Stimulated activated CD4-positive, alpha-beta T cell treated with anti-CD3 and anti-CD28 coated beads, TNF-alpha, amount 100 ng/mL, for 48 hours (primary cell): Measurements from ENCODE around the gene PARP4.
"Not testable (repeated sequence)": the region's sequence is repeated elsewhere in the genome, so short reads cannot be mapped to it uniquely, and the experiment has no call there.

ENCODE experiments used
- DNase-seq, 3 donors: peaks; one replicate each; pipeline ENCODE4 v3.0.0-alpha.2; 2020; ENCODE audit warnings: low read depth in 3 of 3

The PARP4 gene

GRCh38 chr13:24506283-24506682 is 6.3 kb downstream of the PARP4 start:
- not testable (repeated sequence) for DNase-seq

- no peak for DNase-seq
These were observed 6.8 kb downstream of the PARP4 start for GRCh38 chr13:24505756-24506155.

DNA sequence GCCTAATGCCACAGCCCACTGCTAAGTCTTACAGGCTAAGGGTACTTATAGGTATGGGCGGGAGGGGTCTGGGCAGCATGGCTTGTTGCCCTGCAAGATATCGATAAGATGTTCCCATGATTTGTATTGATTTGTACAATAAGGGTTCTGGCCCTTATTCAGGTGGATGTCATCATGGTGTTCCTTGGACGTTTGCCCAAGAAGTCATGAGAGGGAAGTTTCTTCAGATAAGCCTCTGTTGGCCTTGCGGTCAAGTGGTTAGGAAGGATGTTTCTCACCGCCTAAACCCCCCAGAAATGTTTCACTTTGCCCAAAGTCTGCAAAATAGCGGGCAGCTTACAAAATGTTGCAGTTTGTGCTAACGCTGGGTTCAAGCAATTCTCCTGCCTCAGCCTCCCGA is 7.3 kb downstream of the PARP4 start:
- DNase-seq: no peak

DNA sequence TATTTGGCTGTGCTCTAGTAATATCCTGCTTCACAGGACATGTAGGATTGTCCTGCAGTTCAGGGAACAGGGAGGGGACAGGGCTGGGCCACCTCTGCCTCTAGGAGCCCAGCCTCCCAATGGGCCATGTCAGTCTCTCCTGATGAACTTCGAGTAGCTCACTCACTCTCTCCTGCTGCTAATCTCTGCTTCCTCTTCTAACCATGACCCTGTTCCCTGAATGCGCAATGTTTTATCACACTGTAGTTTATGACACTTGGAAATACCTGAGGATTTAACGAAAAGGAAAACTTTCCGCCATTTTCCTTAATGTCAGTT is 9.2 kb downstream of the PARP4 start:
- DNase-seq: no peak

GRCh38 chr13:24502533-24503378 is 9.8 kb downstream of the PARP4 start:
- no peak for DNase-seq

DNA sequence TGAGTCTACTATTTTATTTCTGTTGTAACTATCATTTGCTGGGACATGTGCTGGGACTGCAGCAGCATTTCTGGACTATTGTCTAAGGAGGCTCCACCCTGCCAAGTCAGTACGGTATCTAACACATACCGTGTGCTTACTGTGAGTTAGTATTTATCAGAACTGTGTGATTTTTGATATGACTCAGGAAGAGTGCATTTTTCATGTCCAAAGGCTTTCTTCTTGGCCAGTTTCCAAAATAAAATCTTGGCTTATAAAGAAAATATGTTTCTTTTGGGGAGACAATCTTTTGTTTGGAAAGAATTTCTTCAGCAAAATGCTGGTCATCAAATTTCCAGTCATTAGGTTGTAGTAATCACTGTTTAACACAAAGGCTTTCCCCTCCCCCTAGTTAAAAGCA is 11.6 kb downstream of the PARP4 start:
- DNase-seq: no peak

GRCh38 chr13:24497742-24498141 is 14.8 kb downstream of the PARP4 start:
- DNase-seq: no peak

DNA sequence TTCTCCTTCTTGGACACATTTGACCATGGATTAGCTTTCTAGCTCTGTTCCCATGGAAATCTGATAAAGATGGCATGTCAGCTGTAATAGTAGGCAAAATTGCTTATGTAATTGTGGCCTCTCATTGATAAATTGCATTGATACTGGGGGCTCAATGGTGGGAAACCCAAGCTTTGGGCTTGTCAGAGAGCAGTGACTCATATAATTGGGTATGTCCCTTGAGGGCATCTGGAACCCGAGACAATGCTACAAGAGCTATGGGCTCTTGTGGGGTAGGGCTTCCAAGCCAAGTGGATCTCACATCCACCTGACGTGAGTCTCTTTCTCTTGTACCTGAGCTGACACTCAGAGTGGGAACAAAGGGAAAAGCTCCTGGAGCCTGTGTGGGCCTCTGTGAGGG is 16.3 kb downstream of the PARP4 start:
- DNase-seq: not testable (repeated sequence)

GRCh38 chr13:24495151-24495729 is 17.3 kb downstream of the PARP4 start:
- DNase-seq: no peak

DNA sequence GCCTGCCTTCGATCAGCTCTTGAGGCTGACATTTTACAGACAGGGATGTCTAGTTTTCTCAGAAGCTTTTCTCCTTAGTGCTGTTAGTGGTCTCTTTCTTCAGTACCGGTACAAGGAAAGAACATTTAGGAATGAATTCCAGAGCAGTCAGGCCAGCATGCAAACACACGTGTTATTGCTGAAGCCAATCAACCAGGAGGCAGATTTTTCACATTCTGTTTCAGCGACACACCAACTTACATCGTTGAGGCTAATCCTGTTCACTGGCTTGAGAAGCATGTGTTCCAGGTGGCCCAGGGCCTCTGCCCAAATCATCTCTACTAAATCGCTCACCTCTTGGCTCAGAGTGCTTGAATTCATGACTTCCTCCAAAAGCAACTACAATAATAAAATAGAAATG is 19.2 kb downstream of the PARP4 start:
- no peak for DNase-seq

- DNase-seq: no peak
These were observed 20.7 kb downstream of the PARP4 start for GRCh38 chr13:24491845-24492244.

DNA sequence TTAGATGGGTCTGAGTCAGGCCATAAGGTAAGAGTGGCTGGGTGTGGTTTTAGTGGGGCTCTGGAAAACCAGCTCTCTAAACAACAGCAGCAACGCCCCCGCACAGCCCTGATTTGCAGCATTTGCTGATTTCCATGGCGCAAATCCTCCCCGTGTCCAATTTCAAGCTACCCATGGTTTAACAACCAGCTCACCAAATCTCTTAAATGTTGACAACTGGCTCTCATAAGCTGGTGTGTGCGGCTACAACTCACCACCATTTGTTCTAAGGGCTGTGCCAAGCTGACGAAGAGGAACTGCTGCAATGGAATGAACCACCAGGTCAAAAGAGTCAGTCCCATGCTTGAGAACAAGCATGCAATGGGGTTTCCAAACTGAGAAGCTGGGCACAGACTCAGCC is 22.9 kb downstream of the PARP4 start:
- no peak for DNase-seq

GRCh38 chr13:24488092-24488491 is 24.5 kb downstream of the PARP4 start:
- DNase-seq: not testable (repeated sequence)

GRCh38 chr13:24486017-24486657 is 26.4 kb downstream of the PARP4 start:
- not testable (repeated sequence) for DNase-seq

DNA sequence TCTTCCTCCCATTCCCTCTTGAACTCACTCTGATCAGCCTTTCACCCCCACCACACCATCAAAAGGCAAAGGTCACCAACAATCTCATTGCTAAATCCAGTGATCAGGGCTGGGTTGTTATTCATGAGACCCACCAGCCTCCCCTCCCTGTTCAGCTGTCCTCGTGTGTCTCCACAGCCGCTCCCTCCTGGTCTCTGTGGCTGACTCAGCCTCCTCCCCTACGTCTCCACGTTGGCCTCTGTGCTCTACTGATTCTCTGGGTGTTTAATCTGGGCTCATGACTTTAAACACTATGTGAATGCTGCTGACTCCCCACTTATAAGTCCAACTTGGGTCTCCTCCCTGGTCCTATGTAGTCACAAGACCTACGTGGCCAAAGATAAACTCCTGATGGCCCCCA is 38.9 kb downstream of the PARP4 start:
- no peak for DNase-seq

GRCh38 chr13:24472129-24472528 is 40.4 kb downstream of the PARP4 start:
- not testable (repeated sequence) for DNase-seq

DNA sequence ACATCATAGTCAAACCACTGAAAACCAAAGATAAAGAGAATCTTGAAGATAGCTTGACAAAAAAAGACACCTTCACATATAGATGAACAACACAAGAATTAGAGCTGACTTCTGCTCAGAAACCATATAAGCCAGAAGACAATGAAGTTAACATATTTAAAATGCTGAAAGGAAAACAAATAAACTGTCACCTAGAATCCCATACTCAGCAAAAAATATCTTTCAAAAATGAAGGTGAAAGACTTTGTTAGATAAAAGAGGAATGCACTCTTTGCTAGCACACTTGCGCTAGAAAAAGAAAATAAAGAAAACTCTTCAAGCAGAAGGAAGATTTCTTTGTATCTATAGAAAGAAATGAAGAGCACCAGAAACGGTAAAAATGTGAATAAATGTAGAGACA is 49.5 kb downstream of the PARP4 start:
- DNase-seq: no peak

DNA sequence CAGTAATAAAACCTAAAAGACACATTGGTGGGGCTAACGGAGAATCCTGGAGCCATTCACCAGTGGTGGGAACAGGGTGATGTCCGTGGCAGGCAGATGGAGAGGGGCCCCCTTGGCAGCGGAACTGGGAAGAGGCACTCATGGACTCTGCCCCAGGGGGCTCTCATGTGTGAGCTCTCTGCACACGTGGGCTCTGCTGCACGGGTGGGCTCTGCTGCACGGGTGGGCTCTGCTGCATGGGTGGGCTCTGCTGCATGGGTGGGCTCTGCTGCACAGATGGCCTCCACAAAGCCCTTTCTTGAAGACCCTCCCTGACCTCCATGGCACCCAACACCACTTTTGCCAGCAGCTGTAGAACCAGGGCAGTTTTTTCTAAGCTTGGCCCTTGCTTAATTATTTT is 52.3 kb downstream of the PARP4 start:
- DNase-seq: no peak

- DNase-seq: no peak
These were observed 52.9 kb downstream of the PARP4 start for GRCh38 chr13:24459726-24460125.

DNA sequence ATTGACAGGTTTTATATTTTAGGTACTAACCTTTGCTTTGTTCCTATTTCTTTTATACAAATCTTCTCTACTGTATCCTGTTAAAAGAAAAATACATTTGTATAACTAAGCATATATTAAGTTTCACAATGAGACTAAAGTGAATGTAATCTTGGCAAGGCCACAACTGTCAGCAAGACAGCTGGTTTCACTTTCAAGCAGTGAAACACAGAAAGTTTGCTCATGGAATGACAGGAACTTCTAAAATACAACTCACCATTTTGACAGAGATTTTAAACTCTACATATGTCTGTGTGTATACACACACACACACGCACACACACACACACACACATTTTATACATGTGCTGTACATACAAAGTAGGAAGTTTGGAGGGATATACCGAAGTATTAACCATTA is 53.3 kb downstream of the PARP4 start:
- no peak for DNase-seq

- no peak for DNase-seq
These were observed 53.8 kb downstream of the PARP4 start for GRCh38 chr13:24458736-24459135.

GRCh38 chr13:24456396-24456795 is 56.2 kb downstream of the PARP4 start:
- DNase-seq: no peak

GRCh38 chr13:24454056-24454455 is 58.5 kb downstream of the PARP4 start:
- no peak for DNase-seq
